EL (cell line): ENCODE data around the gene LGALS3BP.
"Not testable (repeated sequence)": the region's sequence is repeated elsewhere in the genome, so short reads cannot be mapped to it uniquely, and the experiment has no call there.

ENCODE experiments used
- DNase-seq: peaks from one replicate; pipeline ENCODE4 v3.0.0-alpha.2; 2016

Gene LGALS3BP

GRCh38 chr17:78962345-78962983 is 17.3 kb downstream of the LGALS3BP start:
- DNase-seq, result peak; percentile 85

DNA sequence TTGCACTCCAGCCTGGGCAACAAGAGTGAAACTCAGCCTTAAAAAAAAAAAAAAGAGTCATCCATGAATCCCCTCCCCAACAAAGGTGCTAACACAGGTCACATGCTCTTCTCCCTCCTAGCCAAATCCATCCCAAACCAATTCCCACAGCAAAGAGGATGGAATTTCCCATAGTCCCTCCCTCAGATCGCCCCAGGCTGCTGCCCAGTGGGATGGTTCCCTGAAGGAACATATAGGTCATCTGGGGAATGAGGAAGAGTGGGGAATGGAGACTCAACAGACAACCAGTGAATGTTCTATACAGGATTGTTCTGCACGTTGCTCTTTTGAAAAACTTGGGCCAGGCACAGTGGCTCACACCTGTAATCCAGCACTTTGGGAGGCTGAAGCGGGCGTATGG is 18.2 kb downstream of the LGALS3BP start:
- peak; percentile 29 for DNase-seq

DNA sequence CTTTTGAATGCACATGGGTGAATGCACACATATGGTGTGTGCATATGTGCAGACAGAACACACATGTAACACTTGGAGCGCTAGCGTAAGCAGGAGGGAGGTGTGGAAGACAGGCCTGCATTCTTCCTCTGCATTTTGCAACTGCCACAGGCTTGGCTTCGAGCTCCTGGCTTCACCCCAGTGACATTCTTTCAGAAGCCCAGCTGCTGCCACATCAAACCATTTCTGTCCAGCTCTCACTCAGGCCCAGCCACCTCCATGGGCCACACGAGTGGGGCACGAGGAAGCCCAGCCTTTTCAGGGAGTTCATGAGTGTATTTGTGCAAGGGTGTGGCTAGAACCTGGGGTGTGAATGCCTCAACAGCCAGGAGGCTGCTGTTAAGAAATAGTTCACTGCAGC is 18.8 kb downstream of the LGALS3BP start:
- DNase-seq, result no peak

DNA sequence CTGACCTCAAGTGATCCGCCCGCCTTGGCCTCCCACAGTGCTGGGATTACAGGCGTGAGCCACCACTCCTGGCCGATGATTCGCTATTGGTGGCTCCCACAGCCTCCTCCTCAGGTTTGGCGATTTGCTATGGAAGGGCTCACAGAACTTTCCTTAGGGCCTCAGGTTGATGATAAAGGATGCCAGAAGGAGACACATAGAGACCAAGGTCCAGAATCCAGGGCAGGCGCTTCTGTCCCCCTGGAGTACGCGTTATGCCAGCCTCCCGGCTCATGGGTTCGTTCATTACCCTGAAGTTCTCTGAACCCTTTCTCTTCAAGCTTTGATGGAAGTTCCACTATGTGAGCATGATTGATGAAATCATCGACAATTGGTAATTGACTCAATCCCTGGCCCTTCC is 19.9 kb downstream of the LGALS3BP start:
- no peak for DNase-seq

DNA sequence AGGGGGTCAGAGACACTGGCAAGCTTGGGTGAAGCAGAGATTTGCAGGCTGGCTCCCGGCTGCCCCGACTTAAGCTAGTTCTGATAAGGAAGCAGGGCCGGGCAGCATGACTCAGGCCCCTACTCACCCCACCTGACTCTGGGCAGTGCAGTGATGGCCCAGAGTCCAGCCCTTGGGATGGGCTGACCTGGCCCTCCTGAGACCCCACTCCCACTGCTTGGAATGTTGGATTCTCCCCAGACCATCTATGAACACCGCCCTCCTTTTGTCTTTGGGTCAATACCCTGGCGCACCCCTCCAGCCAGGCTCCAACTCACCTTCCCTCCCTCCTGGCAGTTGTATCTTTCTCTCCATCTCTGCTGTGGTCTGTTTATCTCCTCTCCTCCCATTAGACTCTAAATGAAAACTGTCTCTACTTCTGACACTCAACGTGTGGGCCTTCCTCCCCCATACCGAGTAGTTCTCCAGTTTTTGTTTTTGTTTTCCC is 21.0 kb downstream of the LGALS3BP start:
- DNase-seq, result peak; percentile 37

GRCh38 chr17:78957128-78957527 is 22.6 kb downstream of the LGALS3BP start:
- peak; percentile 63 for DNase-seq

DNA sequence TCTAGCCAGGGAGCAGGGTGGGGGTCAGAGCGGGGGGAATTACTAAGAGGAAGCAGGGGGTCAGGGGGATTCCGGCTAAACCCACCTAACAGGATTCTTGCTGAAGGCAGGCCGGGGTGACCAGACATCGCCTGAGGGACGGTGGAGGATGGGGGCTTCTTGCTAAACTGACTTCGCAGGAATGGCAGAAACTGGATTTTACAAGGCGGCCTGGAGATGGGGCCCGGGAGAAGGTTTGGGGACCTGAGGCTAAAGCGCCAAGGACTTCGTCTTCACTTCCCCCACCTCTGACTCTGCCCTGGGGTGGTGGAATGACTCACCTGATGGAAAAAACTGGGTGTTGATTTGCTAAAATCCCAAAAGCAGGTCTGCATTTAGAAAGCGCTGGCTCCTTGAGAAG is 23.5 kb downstream of the LGALS3BP start:
- DNase-seq, result no peak

GRCh38 chr17:78954684-78955083 is 25.0 kb downstream of the LGALS3BP start:
- no peak for DNase-seq

GRCh38 chr17:78953356-78954350 is 26.1 kb downstream of the LGALS3BP start:
- no peak for DNase-seq

- no peak for DNase-seq
Measured at GRCh38 chr17:78952706-78953105, 27.0 kb downstream of the LGALS3BP start.

DNA sequence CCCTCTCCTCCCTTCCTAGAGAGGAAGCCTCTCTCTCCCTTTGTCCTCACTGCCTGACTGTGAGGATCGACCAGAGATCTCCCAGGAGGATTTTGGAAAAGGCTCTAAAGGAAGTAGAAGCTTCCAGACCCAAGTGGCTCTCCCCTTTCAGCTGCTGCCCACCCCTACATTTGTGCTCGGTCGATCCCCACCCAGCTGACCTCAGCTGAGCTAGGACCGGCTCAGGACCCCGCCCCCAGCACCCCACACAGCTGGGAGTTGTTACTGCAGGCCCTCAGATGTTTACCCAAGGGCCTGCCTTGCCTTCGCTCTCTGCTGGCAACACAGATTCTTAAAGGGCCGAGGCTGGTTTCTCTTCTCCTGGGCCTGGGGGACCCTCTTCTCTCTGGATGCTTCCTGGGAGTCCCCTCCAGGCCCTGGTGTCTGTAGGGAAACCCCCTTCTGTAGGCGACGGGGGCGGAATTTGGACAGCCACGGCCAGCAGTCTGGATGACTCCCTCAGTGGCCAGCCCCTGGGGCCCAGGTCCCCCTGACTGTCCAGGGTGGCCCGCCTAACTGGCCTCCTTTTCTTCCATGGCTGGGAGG is 27.7 kb downstream of the LGALS3BP start:
- DNase-seq, result no peak

DNA sequence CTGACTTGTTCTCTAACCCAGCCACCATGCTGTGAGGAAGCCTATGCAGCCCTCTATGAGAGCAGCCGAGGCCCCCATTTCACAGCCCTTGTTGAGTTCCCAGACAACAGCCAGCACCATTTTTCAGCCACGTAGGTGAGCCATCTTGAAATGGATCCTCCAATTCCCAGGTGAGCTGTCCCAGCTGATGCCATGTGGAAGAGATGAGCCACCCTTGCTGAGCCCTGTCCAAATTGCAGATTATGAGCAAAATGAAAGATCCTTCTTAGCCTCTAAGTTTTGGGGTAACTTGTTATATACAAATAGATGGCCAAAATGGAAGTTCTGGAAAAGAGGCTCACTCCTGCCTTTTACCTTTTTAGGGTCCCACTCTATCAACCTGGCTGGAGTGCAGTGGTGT is 28.9 kb downstream of the LGALS3BP start:
- no peak for DNase-seq

GRCh38 chr17:78947235-78948149 is 32.2 kb downstream of the LGALS3BP start:
- no peak for DNase-seq

DNA sequence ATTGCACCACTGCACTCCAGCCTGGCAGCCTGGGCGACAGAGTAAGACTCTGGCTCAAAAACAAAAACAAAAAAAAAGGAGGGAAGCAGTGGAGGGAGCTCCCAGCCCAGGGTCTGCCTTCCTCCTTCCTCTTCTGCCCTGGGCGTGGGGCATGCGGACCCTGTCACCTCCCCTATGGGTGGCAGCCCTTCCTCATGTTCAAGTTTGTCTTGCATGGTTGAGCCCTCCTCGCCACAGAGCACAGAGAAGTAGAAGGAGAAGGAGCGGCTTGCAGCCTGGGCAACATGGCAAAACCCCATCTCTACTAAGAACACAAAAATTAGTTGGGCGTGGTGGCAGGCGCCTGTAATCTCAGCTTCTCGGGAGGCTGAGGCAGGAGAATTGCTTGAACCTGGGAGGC is 33.1 kb downstream of the LGALS3BP start:
- no peak for DNase-seq

GRCh38 chr17:78946131-78946530 is 33.6 kb downstream of the LGALS3BP start:
- DNase-seq, result no peak

DNA sequence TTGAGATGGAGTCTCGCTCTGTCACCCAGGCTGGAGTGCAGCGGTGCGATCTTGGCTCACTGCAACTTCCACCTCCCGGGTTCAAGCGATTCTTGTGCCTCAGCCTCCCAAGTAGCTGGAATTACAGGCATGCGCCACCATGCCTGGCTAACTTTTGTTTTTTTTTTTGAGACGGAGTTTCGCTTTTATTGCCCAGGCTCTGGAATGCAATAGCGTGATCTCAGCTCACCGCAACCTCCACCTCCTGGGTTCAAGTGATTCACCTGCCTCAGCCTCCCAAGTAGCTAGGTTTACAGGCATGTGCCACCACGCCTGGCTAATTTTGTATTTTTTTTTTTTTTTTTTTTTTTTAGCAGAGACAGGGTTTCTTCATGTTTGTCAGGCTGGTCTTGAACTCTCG is 34.3 kb downstream of the LGALS3BP start:
- DNase-seq, result not testable (repeated sequence)

DNA sequence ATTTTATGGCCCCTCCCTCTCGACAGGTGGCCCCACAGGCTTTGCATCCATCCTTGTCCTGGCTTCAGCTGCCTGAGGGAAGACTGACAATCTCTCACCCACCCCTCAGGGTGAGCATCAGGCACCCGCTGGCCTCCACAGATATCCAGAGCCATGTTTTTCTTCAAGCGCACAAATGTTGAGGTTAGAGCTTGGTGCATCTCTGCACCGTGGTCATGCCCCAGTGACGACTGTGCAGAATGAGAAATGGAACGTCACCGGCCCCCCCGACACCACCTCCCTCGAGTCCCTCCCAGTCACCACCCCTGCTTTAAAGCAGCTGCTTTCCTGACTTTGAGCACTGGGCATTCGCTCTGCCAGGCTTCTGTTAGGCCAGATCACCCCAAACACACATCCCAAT is 34.8 kb downstream of the LGALS3BP start:
- no peak for DNase-seq

DNA sequence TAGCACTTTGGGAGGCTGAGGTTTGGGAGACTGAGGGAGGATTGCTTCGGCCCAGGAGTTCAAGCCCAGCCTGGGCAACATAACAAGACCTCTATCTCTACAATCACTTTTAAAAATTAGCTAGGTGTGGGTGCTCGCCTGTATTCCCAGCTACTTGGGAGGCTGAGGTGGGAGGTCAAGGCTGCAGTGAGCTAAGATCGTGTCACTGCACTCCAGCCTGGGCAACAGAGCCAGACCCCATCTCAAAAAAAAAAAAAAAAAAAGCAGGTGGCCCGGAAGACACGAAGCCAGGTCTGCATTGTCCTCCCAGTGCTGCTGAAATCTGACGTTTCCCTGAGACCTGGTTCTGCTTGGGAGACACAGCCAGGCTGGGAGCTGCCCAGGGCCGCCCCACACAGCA is 35.7 kb downstream of the LGALS3BP start:
- no peak for DNase-seq

GRCh38 chr17:78940708-78941107 is 39.0 kb downstream of the LGALS3BP start:
- peak; percentile 59 for DNase-seq

GRCh38 chr17:78940258-78940657 is 39.5 kb downstream of the LGALS3BP start:
- no peak for DNase-seq

GRCh38 chr17:78939615-78940014 is 40.1 kb downstream of the LGALS3BP start:
- DNase-seq, result peak; percentile 34

DNA sequence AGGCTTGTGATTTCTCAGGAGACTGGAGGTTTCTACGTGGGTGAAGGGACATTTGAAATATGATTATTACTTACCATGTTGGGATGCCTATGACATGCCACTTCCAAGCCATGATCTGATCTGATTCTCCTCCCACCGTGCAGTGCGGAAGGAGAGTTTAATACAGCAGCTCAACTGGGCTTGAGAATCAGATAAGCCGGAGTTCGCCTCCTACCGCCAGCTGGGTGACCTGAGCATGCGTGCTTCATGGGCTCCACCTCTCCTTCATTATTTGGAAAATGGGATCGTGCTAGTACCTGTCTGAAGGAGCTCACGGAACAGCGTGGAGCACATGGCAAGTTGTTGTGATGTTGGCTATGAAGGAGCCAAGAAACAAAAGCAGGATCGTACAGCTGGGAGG is 42.2 kb downstream of the LGALS3BP start:
- no peak for DNase-seq
